ENCODE data around the gene RALY. TPM values are rescaled to one million over a fixed set of nuclear protein-coding genes. Genes with fewer than 3 reads are reported as not detected.
A peak's percentile ranks its signal among the peaks of the same experiment; 100 is the strongest.

The RALY gene
- total RNA-seq, 1 experiment from 2014 or later, result 121 TPM

DNA sequence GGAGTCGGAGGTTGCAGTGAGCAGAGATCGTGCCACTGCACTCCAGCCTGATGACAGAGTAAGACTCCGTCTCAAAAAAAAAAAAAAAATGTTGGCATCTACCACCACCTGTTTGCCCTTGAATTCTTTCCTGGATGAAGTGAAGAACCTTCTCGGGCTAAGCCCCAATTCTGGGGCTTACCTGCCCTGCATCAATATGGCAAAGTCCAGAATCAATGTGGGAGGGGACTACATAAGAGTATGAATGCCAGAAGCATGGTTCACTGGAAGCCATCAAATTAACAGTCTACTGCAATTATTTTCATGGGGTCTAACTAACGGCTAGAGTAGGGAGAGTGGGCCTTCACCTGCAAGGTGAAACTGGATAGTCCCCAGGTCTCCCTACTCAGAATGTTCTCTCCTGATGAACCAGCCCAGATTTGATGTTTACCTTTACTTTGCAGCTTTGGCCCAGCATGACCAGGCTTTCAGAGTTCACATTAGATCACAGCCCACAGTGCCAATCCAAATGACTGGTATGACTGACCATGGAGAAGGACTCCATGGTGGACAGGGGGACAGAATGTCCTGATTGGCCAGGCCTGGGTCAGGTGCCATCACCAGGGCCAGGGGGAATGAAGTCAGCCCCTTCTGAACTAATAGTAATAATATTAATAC is 7.0 kb upstream of the RALY start:
- DNase-seq (ENCODE audit: low read depth), result no peak

DNA sequence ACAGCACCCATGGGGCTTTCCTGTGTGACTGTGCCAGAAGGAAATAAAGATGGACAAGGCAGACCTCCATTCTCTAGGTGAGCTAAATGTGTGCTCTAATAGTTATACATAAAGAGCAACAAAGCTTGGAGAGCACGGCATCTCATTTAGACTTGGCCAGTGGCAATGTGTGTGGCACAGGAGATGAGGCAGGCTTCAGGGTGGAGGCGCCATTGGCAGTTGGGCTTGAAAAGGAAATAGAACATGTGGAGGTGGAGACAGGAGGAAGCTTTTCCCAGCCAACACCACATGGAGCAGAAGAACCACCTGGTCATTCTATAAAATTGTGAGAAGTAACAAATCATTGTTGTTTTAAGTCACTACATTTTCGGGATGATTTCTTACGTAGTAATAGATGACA is 3.6 kb upstream of the RALY start:
- no peak for DNase-seq (ENCODE audit: low read depth)

DNA sequence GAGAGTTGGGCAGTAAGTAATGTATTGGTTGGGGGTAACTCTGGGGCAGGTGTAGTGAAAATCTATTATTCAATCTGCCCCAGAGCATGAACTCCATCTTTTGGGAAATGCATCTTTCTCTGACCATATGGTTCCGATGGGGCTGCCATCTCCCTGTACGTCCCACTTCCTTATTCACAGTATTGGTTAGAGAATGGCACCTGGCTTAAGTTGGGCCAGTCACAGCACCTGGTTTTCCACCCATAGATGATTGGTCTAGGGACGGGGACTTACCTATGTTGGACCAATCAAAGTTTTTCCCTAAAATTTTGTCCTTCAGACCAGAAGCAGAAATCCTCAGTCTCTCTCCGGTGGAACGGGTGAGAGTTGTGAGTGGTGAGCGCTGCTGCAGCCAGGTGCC is 2.2 kb upstream of the RALY start:
- no peak for DNase-seq (ENCODE audit: low read depth)

DNA sequence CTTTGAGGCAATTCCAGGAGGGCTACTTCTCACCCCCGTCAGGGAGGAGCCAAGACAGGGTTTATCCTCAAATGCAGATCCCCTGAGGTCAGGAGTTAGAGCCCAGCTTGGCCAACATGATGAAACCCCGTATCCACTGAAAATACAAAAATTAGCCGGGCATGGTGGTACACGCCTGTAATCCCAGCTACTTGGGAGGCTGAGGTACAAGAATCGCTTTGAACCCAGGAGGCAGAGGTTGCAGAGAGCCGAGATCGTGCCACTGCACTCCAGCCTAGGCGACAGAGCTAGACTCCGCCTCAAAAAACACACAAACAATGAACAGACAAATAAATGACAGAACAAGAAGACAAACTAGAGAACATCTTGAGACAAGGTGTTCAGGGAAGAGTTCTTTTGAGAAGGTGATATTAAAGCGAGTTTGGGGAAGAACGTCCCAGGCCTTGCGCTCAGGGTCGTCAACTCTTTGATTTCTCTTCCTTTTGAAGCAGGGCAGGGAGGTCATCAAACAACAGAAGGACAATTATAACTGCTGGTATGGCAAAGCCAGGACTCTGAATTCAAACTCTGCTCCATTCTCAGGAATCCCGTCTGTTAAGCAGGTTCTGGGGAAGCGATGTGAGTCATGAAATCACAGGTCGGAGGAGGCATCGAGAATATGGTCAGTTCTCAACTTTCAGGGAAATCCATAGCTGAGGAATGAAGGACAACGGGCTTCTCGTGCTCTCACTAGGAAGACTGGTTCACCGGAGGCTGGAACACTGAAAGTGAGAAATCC is 1.4 kb upstream of the RALY start:
- peak; percentile 30 for DNase-seq (ENCODE audit: low read depth)

- DNase-seq (ENCODE audit: low read depth), result peak; percentile 96
These were observed 662 bp upstream of the RALY start for GRCh38 chr20:33992923-33993575.

DNA sequence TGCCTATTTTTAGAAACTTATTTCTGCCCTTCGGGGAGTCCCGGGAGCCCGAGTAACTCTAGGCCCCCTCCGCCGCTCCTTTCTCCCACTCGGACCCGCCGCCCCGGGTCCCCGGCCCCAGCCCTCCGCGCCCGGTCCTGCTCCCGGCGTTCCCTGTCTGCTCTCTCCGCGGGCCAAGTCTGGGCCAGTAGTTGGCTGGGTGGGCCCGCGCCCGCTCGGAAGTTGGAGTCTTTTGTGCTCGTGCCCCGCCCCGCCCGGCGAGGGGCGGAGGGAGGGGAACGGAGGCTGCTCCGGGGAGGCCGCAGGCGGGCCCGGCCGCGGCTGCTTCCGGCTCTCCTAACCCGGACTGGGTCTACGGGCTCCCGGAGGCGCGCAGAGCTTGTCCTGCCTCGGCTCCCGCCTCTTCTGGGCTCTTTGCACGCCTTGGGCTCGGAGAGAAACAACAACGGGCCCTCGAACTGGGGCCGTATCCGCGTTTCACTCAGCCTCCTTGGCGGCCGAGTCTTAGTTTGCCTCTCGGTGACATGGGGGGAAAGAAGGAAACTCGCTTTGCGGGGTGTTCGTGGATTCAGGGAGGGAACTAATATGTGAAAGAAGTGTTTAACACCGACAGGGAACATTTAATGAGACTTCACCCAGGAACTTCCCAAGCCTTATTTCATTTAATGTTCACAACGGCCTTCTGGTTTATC is 657 bp downstream of the RALY start:
- peak; percentile 71 for DNase-seq (ENCODE audit: low read depth)

- peak; percentile 25 for DNase-seq (ENCODE audit: low read depth)
These were observed 1.5 kb downstream of the RALY start for GRCh38 chr20:33995053-33995831.

- DNase-seq (ENCODE audit: low read depth), result no peak
These were observed 5.4 kb downstream of the RALY start for GRCh38 chr20:33999025-33999649.

DNA sequence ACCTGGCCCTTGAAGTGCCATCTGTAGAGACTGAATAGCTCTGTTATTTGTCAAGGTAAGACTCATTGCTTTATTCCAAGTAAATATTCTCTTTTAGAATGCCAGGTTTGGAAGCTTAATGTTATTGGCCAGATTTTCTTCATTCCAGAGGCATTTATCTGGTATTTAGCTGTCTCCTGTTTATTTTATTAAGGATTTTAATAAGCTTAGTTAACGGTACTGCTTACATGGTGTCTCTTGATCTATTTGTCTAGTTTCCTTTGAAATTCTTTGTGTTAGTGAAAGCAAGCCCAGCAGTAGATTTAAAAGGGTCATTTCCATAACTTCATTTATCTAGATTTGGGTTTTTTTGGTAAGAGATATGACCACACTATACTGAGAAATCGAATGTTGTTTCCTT is 7.7 kb downstream of the RALY start:
- DNase-seq (ENCODE audit: low read depth), result no peak

GRCh38 chr20:34004227-34004626 is 10.5 kb downstream of the RALY start:
- DNase-seq (ENCODE audit: low read depth), result no peak

- no peak for DNase-seq (ENCODE audit: low read depth)
These were observed 11.2 kb downstream of the RALY start for GRCh38 chr20:34004790-34005457.

- DNase-seq (ENCODE audit: low read depth), result no peak
These were observed 12.9 kb downstream of the RALY start for GRCh38 chr20:34006619-34007018.

- DNase-seq (ENCODE audit: low read depth), result no peak
These were observed 14.8 kb downstream of the RALY start for GRCh38 chr20:34008477-34008876.

DNA sequence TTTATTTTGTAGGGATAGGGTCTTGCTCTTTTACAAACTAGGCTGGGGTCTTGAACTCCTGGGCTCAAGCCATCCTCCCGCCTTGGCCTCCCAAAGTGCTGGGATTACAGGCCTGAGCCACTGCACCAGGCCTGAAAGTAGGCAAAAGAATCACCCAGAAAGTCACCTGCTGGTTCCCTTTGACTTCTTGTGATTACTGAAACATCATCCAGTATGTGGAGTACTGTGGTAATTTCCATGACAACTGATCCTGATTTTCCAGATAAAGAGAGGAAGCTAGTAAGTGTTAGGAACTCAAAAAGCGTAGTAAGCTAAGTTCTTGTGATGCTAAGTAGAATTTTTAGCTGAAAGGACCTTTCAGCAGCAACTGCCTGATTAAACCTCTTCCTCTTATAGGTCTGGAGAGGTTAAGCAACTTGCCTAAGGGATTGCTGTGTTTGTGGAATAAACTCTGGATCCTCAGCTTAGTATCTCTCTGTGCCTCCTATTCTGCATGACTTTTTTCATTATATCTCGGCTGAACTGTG is 16.8 kb downstream of the RALY start:
- no peak for DNase-seq (ENCODE audit: low read depth)

DNA sequence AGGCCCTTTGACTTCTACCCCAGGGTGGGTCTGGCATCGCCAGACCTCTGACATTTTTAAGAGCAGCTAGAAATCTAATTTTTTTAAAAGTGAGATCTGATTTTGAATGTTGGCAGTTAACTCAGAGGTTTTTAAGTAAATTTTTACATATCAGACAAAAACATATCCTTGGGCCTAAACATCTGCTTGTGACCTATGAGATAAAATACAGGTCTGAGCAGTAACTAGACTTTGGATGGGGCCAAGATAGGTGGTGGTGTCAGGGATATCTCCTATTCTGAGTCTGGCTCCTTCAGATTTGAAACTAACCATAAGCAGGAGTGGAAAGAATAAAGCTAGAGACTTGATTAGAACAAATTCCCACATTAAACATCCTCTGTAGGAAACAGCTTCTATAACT is 17.6 kb downstream of the RALY start:
- DNase-seq (ENCODE audit: low read depth), result no peak

DNA sequence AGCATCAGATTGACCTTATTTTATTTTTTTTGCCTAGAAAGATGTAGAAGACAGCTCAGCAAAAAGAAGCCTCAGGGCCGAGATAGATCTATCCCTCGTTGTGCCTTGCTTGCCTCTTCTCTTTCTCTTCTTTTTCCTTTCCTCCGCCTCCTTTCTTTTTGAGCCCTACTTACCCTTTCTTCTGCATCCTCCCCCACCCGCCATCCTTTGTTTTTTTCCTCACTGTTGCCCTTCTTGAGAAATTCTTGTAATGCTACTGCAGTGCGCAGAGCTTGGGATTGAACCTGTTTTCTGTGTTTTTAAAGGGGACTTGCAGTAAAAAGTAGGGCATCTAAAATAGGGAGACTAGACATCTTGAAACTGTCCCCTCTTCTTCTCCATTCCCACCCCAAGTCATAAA is 18.6 kb downstream of the RALY start:
- DNase-seq (ENCODE audit: low read depth), result no peak

- DNase-seq (ENCODE audit: low read depth), result no peak
These were observed 19.0 kb downstream of the RALY start for GRCh38 chr20:34012735-34013134.

DNA sequence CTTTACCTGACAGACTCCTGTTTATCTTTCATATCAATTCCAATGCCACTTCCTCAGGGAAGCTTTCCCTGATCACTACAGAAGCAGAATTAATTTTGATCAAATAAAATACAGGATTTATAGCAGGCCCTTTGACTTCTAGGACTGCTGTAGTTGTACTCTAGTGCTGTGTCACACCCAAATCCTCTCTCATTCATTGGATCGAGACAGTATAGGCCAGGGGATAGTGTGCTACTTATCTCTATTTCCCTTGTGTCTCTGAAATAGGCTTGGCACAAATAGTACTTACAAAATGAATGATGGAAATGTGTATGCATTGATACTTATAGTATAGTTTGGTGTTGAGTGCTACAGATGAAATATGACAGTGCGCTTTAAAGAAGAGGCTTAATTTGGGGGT is 19.8 kb downstream of the RALY start:
- DNase-seq (ENCODE audit: low read depth), result no peak

- no peak for DNase-seq (ENCODE audit: low read depth)
These were observed 21.2 kb downstream of the RALY start for GRCh38 chr20:34014878-34015277.

Measured in LHCN-M2 (cell line).